K562 (cell line): ENCODE measurements around the gene PRDX2. TPM values are rescaled to one million over a fixed set of nuclear protein-coding genes. Genes with fewer than 3 reads are reported as not detected.
A peak's percentile ranks its signal among the peaks of the same experiment; 100 is the strongest.

Experiments used
- ARHGAP35 ChIP-seq: fragments of 450-650 bp; IDR thresholded peaks from 2 replicates; pipeline ENCODE4 v1.6.1; 2018; ENCODE audit not compliant: partially characterized antibody
- EGR1 ChIP-seq: fragments of 450-650 bp; conservative IDR thresholded peaks from 2 replicates; pipeline ENCODE4 v1.6.1; 2017; ENCODE audit warnings: mild to moderate bottlenecking
- ELF2 ChIP-seq: fragments of 250-450 bp; sonication (Bioruptor Pico); IDR thresholded peaks from 2 replicates; pipeline ENCODE4 v1.5.0; 2021; ENCODE audit warnings: mild to moderate bottlenecking
- ERF ChIP-seq: fragments of 450-650 bp; formaldehyde crosslinking; IDR thresholded peaks from 2 replicates; pipeline ENCODE4 v1.4.0; 2020; ENCODE audit warnings: mild to moderate bottlenecking, mixed read lengths
- HDAC3 ChIP-seq: fragments of 450-650 bp; IDR thresholded peaks from 2 replicates; pipeline ENCODE4 v1.6.1; 2018; ENCODE audit warnings: borderline replicate concordance, mild to moderate bottlenecking, moderate library complexity; ENCODE audit not compliant: partially characterized antibody
- HMGN3 ChIP-seq: IDR thresholded peaks from 2 replicates; pipeline ENCODE4 v1.6.1; 2011; ENCODE audit warnings: borderline replicate concordance, low read depth, mild to moderate bottlenecking, mixed read lengths, low read length; ENCODE audit not compliant: insufficient read length; ENCODE audit errors: extremely low read depth
- HSF4 ChIP-seq: fragments of 250-450 bp; sonication (Bioruptor Pico); IDR thresholded peaks from 2 replicates; pipeline ENCODE4 v2.1.2; 2022; ENCODE audit warnings: mild to moderate bottlenecking, moderate library complexity, borderline replicate concordance
- L3MBTL2 ChIP-seq: fragments of 450-650 bp; IDR thresholded peaks from 2 replicates; pipeline ENCODE4 v1.6.1; 2016; ENCODE audit warnings: mild to moderate bottlenecking, moderate library complexity
- NR1H2 ChIP-seq: sonication (generic); formaldehyde crosslinking; IDR thresholded peaks from 2 replicates; pipeline ENCODE4 v1.4.0; 2020; ENCODE audit warnings: mild to moderate bottlenecking, missing genetic modification reagents
- PRPF4 ChIP-seq: fragments of 200-400 bp; formaldehyde crosslinking; IDR thresholded peaks from one replicate; pipeline ENCODE4 v1.6.1; 2017; ENCODE audit warnings: low read length, low read depth, mild to moderate bottlenecking; ENCODE audit not compliant: insufficient read depth, poor library complexity, severe bottlenecking
- SMC3 ChIP-seq: conservative IDR thresholded peaks from 2 replicates; pipeline ENCODE4 v1.6.1; 2011; ENCODE audit warnings: low read depth, low read length, improper control_type of control experiment; ENCODE audit not compliant: insufficient read depth
- TAF15 ChIP-seq: fragments of 200-400 bp; formaldehyde crosslinking; IDR thresholded peaks from 2 replicates; pipeline ENCODE4 v1.6.1; 2017; ENCODE audit warnings: mild to moderate bottlenecking, low read depth, low read length, moderate library complexity
- TCFL5 ChIP-seq: fragments of 250-450 bp; sonication (Bioruptor Pico); conservative IDR thresholded peaks from 2 replicates; pipeline ENCODE4 v1.6.1; 2021; ENCODE audit warnings: mild to moderate bottlenecking, moderate library complexity, matching md5 sums
- TEAD1 ChIP-seq, 2 experiments: fragments of 450-650 bp in 1 of 2; sonication (generic) in 1 of 2; formaldehyde crosslinking; IDR thresholded peaks; 2 replicates each; pipeline versions ENCODE4 v1.4.0 to v1.8.0; 2020 to 2022; ENCODE audit warnings: mild to moderate bottlenecking in 2 of 2, missing genetic modification reagents in 1 of 2
- TRIM24 ChIP-seq, 2 experiments: fragments of 450-650 bp; IDR thresholded peaks; 2 replicates each; pipeline ENCODE4 v1.6.1; 2016
- ZBTB8A ChIP-seq: fragments of 450-650 bp; IDR thresholded peaks from 2 replicates; pipeline ENCODE4 v1.6.1; 2018; ENCODE audit warnings: mild to moderate bottlenecking, moderate library complexity; ENCODE audit not compliant: partially characterized antibody
- ZFP1 ChIP-seq: fragments of 450-650 bp; formaldehyde crosslinking; IDR thresholded peaks from 2 replicates; pipeline ENCODE4 v1.4.0; 2020; ENCODE audit warnings: mild to moderate bottlenecking, mixed read lengths
- ZNF143 ChIP-seq: sonication (generic); formaldehyde crosslinking; IDR thresholded peaks from 2 replicates; pipeline ENCODE4 v1.9.0; 2022; ENCODE audit warnings: mild to moderate bottlenecking, missing genetic modification reagents
- ZNF146 ChIP-seq: IDR thresholded peaks from one replicate; pipeline ENCODE4 v1.6.1; 2018; ENCODE audit warnings: missing compliant biosample characterization; ENCODE audit not compliant: unreplicated experiment
- ZNF175 ChIP-seq: fragments of 200-800 bp; sonication (Bioruptor generic); IDR thresholded peaks from 2 replicates; pipeline ENCODE4 v1.6.1; 2016; ENCODE audit warnings: low read depth, mild to moderate bottlenecking, missing genetic modification characterization, missing compliant biosample characterization
- ZNF239 ChIP-seq: fragments of 250-450 bp; sonication (Bioruptor Pico); IDR thresholded peaks from 2 replicates; pipeline ENCODE4 v1.4.0; 2020; ENCODE audit warnings: mild to moderate bottlenecking
- ZNF408 ChIP-seq: fragments of 250-450 bp; sonication (Bioruptor Pico); IDR thresholded peaks from 2 replicates; pipeline ENCODE4 v1.4.0; 2020; ENCODE audit warnings: low read depth, mild to moderate bottlenecking, moderate library complexity
- polyA plus RNA-seq, 8 experiments: library from polyadenylated mRNA; depleted of rRNA in 4 of 8; stranded (reverse) in 5 of 8; unstranded in 3 of 8; fragments of >200 nt; fragmentation: Nextera tagmentation in 2 of 8; fragmentation: Illumina TruSeq in 1 of 8; extraction: Ambion mirVana in 2 of 8; extraction: Trizol in 1 of 8; gene quantifications; 2 replicates each; pipeline versions ENCODE4 v1.2.1 to v1.2.3, GENCODE V29; 2011 to 2014; ENCODE audit warnings: inconsistent platforms in 1 of 8, missing spikeins in 1 of 8
- total RNA-seq, 7 experiments: library from RNA; depleted of rRNA in 6 of 7; stranded (reverse); fragments of >200 nt in 6 of 7; fragmentation: Illumina TruSeq in 2 of 7; extraction: Trizol in 2 of 7; gene quantifications; 2 replicates each; pipeline versions ENCODE4 v1.2.1 to v1.2.3, GENCODE V29; 2011 to 2021; ENCODE audit warnings: low replicate concordance in 1 of 7
- TF ChIP-seq, protein P1 (sequence below): IDR thresholded peaks from 2 replicates; pipeline ENCODE4 v1.6.1; 2012; ENCODE audit warnings: low read depth, low read length, improper control_type of control experiment, borderline replicate concordance
- TF ChIP-seq, protein P2 (sequence below): fragments of 450-650 bp; IDR thresholded peaks from 2 replicates; pipeline ENCODE4 v1.6.1; 2018; ENCODE audit warnings: mild to moderate bottlenecking, low read depth; ENCODE audit not compliant: partially characterized antibody
- TF ChIP-seq, protein P3 (sequence below): fragments of 450-650 bp; formaldehyde crosslinking; IDR thresholded peaks from 2 replicates; pipeline ENCODE4 v1.4.0; 2020; ENCODE audit warnings: mild to moderate bottlenecking

The PRDX2 gene
- total and polyA plus RNA-seq, 9 of the 15 experiments (the other 6 are each of a cell fraction or from before 2014, with no cell fraction given): 206 to 1,183 (median 415) TPM

DNA sequence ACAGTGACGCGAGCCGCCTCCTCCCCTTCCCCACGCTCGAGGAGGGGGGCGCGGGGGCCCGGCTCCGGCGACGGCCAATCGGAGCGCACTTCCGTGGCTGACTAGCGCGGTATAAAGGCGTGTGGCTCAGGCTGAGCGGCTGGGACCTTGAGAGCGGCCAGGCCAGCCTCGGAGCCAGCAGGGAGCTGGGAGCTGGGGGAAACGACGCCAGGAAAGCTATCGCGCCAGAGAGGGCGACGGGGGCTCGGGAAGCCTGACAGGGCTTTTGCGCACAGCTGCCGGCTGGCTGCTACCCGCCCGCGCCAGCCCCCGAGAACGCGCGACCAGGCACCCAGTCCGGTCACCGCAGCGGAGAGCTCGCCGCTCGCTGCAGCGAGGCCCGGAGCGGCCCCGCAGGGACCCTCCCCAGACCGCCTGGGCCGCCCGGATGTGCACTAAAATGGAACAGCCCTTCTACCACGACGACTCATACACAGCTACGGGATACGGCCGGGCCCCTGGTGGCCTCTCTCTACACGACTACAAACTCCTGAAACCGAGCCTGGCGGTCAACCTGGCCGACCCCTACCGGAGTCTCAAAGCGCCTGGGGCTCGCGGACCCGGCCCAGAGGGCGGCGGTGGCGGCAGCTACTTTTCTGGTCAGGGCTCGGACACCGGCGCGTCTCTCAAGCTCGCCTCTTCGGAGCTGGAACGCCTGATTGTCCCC is 10.1 kb downstream of the PRDX2 start, which contains the start of gene JUNB (continued):
- TF ChIP-seq ERF (CRISPR knock-in tag) (0 out of 2 replicates have a peak, but pooled peaks have one; percentile 55), ZNF239 (CRISPR knock-in tag) (no peak), ZNF146 (CRISPR knock-in tag) (no peak), TAF15 (no peak), ARHGAP35 (no peak), ZNF408 (CRISPR knock-in tag) (no peak), ZNF175 (CRISPR knock-in tag) (no peak), HDAC3 (no peak), PRPF4 (peak; percentile 96), ZNF143 (no peak), EGR1 (peak; percentile 84), TCFL5 (CRISPR knock-in tag) (no peak), NR1H2 (peak; percentile 87; the same call in 1 of the 2 replicates), SMC3 (no peak), L3MBTL2 (peak; percentile 67), HSF4 (CRISPR knock-in tag) (no peak), TRIM24 (IDR thresholded peaks at IDR 0.05) (no peak; a peak in 1 of 4 replicates), HMGN3 (peak; percentile 97), TEAD1 (CRISPR knock-in tag; IDR thresholded peaks at IDR 0.05) (peak; percentile 6 to 31; a peak in 2 of 4 replicates), ZFP1 (no peak), ELF2 (peak; percentile 85), ZBTB8A (no peak)
- TF ChIP-seq, protein P1, sequence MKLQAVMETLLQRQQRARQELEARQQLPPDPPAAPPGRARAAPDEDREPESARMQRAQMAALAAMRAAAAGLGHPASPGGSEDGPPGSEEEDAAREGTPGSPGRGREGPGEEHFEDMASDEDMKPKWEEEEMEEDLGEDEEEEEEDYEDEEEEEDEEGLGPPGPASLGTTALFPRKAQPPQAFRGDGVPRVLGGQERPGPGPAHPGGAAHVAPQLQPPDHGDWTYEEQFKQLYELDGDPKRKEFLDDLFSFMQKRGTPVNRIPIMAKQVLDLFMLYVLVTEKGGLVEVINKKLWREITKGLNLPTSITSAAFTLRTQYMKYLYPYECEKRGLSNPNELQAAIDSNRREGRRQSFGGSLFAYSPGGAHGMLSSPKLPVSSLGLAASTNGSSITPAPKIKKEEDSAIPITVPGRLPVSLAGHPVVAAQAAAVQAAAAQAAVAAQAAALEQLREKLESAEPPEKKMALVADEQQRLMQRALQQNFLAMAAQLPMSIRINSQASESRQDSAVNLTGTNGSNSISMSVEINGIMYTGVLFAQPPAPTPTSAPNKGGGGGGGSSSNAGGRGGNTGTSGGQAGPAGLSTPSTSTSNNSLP: no peak
- TF ChIP-seq, protein P2, sequence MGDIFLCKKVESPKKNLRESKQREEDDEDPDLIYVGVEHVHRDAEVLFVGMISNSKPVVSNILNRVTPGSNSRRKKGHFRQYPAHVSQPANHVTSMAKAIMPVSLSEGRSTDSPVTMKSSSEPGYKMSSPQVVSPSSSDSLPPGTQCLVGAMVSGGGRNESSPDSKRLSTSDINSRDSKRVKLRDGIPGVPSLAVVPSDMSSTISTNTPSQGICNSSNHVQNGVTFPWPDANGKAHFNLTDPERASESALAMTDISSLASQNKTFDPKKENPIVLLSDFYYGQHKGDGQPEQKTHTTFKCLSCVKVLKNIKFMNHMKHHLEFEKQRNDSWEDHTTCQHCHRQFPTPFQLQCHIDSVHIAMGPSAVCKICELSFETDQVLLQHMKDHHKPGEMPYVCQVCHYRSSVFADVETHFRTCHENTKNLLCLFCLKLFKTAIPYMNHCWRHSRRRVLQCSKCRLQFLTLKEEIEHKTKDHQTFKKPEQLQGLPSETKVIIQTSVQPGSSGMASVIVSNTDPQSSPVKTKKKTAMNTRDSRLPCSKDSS: no peak
- TF ChIP-seq, protein P3, sequence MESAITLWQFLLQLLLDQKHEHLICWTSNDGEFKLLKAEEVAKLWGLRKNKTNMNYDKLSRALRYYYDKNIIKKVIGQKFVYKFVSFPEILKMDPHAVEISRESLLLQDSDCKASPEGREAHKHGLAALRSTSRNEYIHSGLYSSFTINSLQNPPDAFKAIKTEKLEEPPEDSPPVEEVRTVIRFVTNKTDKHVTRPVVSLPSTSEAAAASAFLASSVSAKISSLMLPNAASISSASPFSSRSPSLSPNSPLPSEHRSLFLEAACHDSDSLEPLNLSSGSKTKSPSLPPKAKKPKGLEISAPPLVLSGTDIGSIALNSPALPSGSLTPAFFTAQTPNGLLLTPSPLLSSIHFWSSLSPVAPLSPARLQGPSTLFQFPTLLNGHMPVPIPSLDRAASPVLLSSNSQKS (CRISPR knock-in tag): no peak
